ENCODE results near the gene RXRA. TPM values are rescaled to one million over a fixed set of nuclear protein-coding genes. Genes with fewer than 3 reads are reported as not detected.

The RXRA gene
- total and polyA plus RNA-seq, 7 experiments from 2014 or later = 0.31 to 59.5 (median 8.4) TPM

DNA sequence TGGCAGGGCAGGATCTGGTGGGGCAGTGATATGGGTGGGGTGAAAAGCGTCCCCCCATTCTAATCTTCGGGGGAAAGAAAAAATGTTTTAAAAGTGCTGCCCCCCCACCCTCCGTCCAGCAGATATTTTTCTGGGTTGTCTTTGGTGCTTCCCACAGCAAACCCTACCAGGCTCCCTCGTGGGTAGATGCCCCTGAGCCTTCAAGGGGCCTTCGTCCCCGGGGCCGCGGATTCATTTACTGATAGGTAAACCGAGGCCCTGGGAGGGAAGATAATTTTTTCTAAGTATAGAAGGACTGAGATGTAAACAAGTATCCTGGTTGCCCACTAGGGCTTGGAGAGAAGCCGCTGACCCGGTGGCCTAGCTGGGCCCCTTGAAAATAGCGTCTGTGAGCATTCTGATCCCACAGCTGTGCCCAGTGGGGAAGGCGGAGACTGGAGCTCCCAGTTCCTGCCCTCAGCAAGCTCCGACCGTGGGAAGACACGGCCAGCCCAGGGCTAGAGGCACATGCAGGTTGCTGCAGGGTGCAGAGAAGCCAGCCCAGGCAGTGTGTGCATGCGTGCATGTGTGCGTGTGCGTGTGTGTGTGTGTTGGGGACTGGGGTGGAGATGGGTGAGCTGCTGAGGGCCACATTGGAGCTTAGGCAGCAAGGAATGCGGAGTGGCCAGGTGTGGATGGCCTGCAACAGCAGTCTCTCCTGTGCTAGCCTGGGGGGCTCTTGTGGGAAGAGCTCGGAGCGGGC is 6.0 kb upstream of the RXRA start:
- Histone ChIP-seq H3K36me3 (ENCODE audit: control insufficient read depth in 2 of 3, insufficient read depth in 3 of 3, low read length in 3 of 3) (no peaks in the 10 kb centered on the region), H3K27me3 (ENCODE audit: control insufficient read depth in 2 of 2, insufficient read depth in 2 of 2, low read length in 2 of 2) (no peaks in the 10 kb centered on the region), H3K4me3 (ENCODE audit: low read length) (no peak overlapping the region), H3K27ac (ENCODE audit: low read depth, low read length) (no peak overlapping the region), H3K9me3 (ENCODE audit: control insufficient read depth in 2 of 3, low read length in 3 of 3) (no peaks in the 10 kb centered on the region), H3K4me1 (ENCODE audit: control insufficient read depth in 2 of 2, insufficient read depth in 2 of 2, low read length in 2 of 2) (no peaks in the 10 kb centered on the region)
- CTCF ChIA-PET = no interaction called here
- Mint-ChIP-seq H3K4me1 (peaks cover 0 to 10% (median 4%) of the 10 kb centered on the region in 7 donors), H3K36me3 (no peaks in the 10 kb centered on the region), H3K27ac (peak overlapping the region in 2 of 9 donors; percentile 26 to 79), H3K27me3 (peaks cover 0 to 26% (median 0%) of the 10 kb centered on the region in 5 donors), H3K4me3 (peak overlapping the region in 1 of 10 donors; percentile 17), H3K9me3 (no peaks in the 10 kb centered on the region)
- POLR2A ChIA-PET = no interaction called here
- intact Hi-C loops (cut with micrococcal nuclease) = no loop called here
- DNase-seq (no peak), ATAC-seq (no peak)

- CTCF ChIA-PET = no interaction called here
- peaks cover 0 to 10% (median 4%) of the 10 kb centered on the region in 7 donors for H3K4me1 Mint-ChIP-seq
- Histone ChIP-seq H3K9me3 (ENCODE audit: control insufficient read depth in 2 of 3, low read length in 3 of 3) (no peaks in the 10 kb centered on the region), H3K36me3 (ENCODE audit: control insufficient read depth in 2 of 3, insufficient read depth in 3 of 3, low read length in 3 of 3) (no peaks in the 10 kb centered on the region), H3K27me3 (ENCODE audit: control insufficient read depth in 2 of 2, insufficient read depth in 2 of 2, low read length in 2 of 2) (no peaks in the 10 kb centered on the region), H3K27ac (ENCODE audit: low read depth, low read length) (no peak overlapping the region), H3K4me3 (ENCODE audit: low read length) (no peak overlapping the region), H3K4me1 (ENCODE audit: control insufficient read depth in 2 of 2, insufficient read depth in 2 of 2, low read length in 2 of 2) (no peaks in the 10 kb centered on the region)
- no peaks in the 10 kb centered on the region for H3K9me3 Mint-ChIP-seq
- POLR2A ChIA-PET = interaction anchor here (0.7 kb wide), 1 partner anchor 23 kb away, joined by 3 read pairs; no protein-coding TSS in a partner anchor
- peak overlapping the region in 1 of 9 donors; percentile 51 for H3K27ac Mint-ChIP-seq
- intact Hi-C loops (cut with micrococcal nuclease) = no loop called here
- H3K36me3 Mint-ChIP-seq = no peaks in the 10 kb centered on the region
- ATAC-seq = no peak
- H3K27me3 Mint-ChIP-seq = peaks cover 0 to 29% (median 0%) of the 10 kb centered on the region in 5 donors
- H3K4me3 Mint-ChIP-seq = no peak overlapping the region
- no peak for DNase-seq
Measured at GRCh38 chr9:134320868-134321471, 5.3 kb upstream of the RXRA start.

GRCh38 chr9:134321531-134321930 is 4.7 kb upstream of the RXRA start:
- H3K4me1 Mint-ChIP-seq = peaks cover 0 to 10% (median 4%) of the 10 kb centered on the region in 7 donors
- no peak for DNase-seq

DNA sequence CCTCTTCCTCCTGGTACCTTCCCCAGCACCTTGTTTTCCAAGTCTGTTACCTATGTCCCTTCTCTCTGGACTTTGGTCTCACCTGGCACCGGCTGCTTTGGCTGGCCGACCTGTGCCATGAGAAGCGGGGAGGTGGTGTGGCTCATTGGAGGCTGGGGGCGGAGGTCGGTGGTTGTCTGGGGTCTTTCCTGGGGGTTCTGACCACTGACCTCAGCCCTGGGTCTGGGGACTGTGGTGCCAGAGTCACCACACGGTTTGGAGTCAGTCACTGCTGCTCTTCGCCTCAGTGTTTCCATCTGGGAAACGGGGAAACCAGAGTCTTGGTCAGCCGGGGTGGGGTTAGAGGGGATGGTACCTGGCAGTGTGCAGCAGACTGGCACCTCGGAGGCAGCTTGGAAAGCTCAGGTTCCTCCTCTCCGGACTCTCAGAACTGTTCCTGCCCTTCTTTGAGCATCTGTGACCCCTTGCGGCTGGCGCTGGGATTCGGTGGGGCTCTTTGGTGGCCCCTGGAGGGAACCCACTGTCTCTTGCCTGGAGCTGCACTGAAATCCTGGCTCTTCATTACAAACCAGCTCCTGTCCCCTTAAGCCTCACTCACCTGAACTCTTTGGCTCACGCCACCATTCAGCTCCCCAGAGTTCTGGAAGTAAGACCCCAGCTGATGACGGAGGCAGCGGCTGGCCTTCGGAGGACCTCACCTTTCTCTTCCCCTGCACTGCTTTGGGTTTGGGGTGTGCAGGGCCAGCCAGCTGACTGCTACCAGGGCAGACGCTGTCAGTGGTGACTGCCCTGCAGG is 4.1 kb upstream of the RXRA start:
- no peak for DNase-seq
- H3K4me1 ChIP-seq (ENCODE audit: control insufficient read depth in 2 of 2, insufficient read depth in 2 of 2, low read length in 2 of 2) = peaks cover 2% of the 10 kb centered on the region in 2 donors
- POLR2A ChIA-PET = no interaction called here
- CTCF ChIA-PET = no interaction called here
- no peaks in the 10 kb centered on the region for H3K9me3 Mint-ChIP-seq
- no peak overlapping the region for H3K4me3 ChIP-seq (ENCODE audit: low read length)
- H3K9me3 ChIP-seq (ENCODE audit: control insufficient read depth in 2 of 3, low read length in 3 of 3) = no peaks in the 10 kb centered on the region
- no peak overlapping the region for H3K27ac ChIP-seq (ENCODE audit: low read depth, low read length)
- peaks cover 0 to 7% (median 4%) of the 10 kb centered on the region in 7 donors for H3K4me1 Mint-ChIP-seq
- H3K4me3 Mint-ChIP-seq = no peak overlapping the region
- peak overlapping the region in 2 of 9 donors; percentile 34 to 38 for H3K27ac Mint-ChIP-seq
- peaks cover 0 to 30% (median 0%) of the 10 kb centered on the region in 5 donors for H3K27me3 Mint-ChIP-seq
- H3K27me3 ChIP-seq (ENCODE audit: control insufficient read depth in 2 of 2, insufficient read depth in 2 of 2, low read length in 2 of 2) = no peaks in the 10 kb centered on the region
- no peaks in the 10 kb centered on the region for H3K36me3 ChIP-seq (ENCODE audit: control insufficient read depth in 2 of 3, insufficient read depth in 3 of 3, low read length in 3 of 3)
- intact Hi-C loops (cut with micrococcal nuclease) = no loop called here
- no peak for ATAC-seq
- no peaks in the 10 kb centered on the region for H3K36me3 Mint-ChIP-seq

More at GRCh38 chr9:134321531-134321930, 4.7 kb upstream of the RXRA start:
- Mint-ChIP-seq H3K36me3 (no peaks in the 10 kb centered on the region), H3K27me3 (peaks cover 0 to 29% (median 0%) of the 10 kb centered on the region in 5 donors), H3K27ac (peak overlapping the region in 2 of 9 donors; percentile 38 to 56), H3K4me3 (no peak overlapping the region), H3K9me3 (no peaks in the 10 kb centered on the region)
- Histone ChIP-seq H3K4me3 (ENCODE audit: low read length) (no peak overlapping the region), H3K4me1 (ENCODE audit: control insufficient read depth in 2 of 2, insufficient read depth in 2 of 2, low read length in 2 of 2) (no peaks in the 10 kb centered on the region), H3K27me3 (ENCODE audit: control insufficient read depth in 2 of 2, insufficient read depth in 2 of 2, low read length in 2 of 2) (no peaks in the 10 kb centered on the region), H3K9me3 (ENCODE audit: control insufficient read depth in 2 of 3, low read length in 3 of 3) (no peaks in the 10 kb centered on the region), H3K27ac (ENCODE audit: low read depth, low read length) (no peak overlapping the region), H3K36me3 (ENCODE audit: control insufficient read depth in 2 of 3, insufficient read depth in 3 of 3, low read length in 3 of 3) (no peaks in the 10 kb centered on the region)
- no peak for ATAC-seq
- ChIA-PET CTCF (no interaction called here), POLR2A (interaction anchor here (0.7 kb wide), 1 partner anchor 22 kb away, joined by 3 read pairs; no protein-coding TSS in a partner anchor)
- intact Hi-C loops (cut with micrococcal nuclease) = no loop called here

GRCh38 chr9:134322781-134323241 is 3.4 kb upstream of the RXRA start:
- H3K36me3 ChIP-seq (ENCODE audit: control insufficient read depth in 2 of 3, insufficient read depth in 3 of 3, low read length in 3 of 3) = no peaks in the 10 kb centered on the region
- peak overlapping the region in 2 of 9 donors; percentile 34 to 44 for H3K27ac Mint-ChIP-seq
- no peak overlapping the region for H3K4me3 ChIP-seq (ENCODE audit: low read length)
- H3K27ac ChIP-seq (ENCODE audit: low read depth, low read length) = no peak overlapping the region
- ATAC-seq = no peak
- ChIA-PET CTCF (no interaction called here), POLR2A (no interaction called here)
- H3K9me3 Mint-ChIP-seq = no peaks in the 10 kb centered on the region
- H3K36me3 Mint-ChIP-seq = no peaks in the 10 kb centered on the region
- peak overlapping the region in 2 of 10 donors; percentile 75 to 81 for H3K4me3 Mint-ChIP-seq
- H3K27me3 Mint-ChIP-seq = peaks cover 0 to 37% (median 0%) of the 10 kb centered on the region in 5 donors
- H3K4me1 ChIP-seq (ENCODE audit: control insufficient read depth in 2 of 2, insufficient read depth in 2 of 2, low read length in 2 of 2) = peaks cover 4 to 8% of the 10 kb centered on the region in 2 donors
- H3K4me1 Mint-ChIP-seq = peaks cover 0 to 8% (median 7%) of the 10 kb centered on the region in 7 donors
- DNase-seq = no peak
- no peaks in the 10 kb centered on the region for H3K9me3 ChIP-seq (ENCODE audit: control insufficient read depth in 2 of 3, low read length in 3 of 3)
- no peaks in the 10 kb centered on the region for H3K27me3 ChIP-seq (ENCODE audit: control insufficient read depth in 2 of 2, insufficient read depth in 2 of 2, low read length in 2 of 2)
- intact Hi-C loops (cut with micrococcal nuclease) = no loop called here

DNA sequence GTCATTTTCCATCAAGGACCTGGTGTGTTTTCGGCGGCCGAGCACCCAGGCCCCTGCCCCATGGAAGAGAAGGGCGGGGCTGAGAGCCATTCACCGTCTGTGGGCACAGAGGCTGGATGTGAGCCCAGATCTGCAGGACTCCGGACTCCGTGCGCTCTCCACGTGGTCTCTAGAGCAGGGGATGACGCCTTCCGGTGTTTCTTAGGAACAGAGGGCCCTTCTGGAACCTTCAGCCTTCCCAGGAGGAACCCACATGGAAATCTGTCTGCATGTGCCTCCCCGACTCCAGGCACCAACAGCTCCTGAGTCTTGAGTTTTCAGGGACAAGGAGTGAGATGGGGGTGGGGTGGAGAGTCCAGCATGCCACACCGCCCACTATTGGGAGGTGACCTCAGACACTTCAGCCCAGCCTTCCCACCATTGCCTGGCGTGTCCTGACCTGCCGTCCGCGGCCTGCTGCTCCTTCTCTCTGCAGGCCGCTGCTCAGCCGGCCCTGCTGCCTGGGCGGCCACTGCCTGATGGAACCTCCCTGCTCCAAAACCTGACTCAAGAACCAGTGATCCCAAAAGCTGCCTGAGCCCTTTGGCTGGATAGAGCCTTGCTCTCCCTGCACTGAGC is 2.4 kb upstream of the RXRA start:
- POLR2A ChIA-PET = no interaction called here
- peak overlapping the region in 8 of 9 donors; percentile 2 to 79 (median 58) for H3K27ac Mint-ChIP-seq
- peaks cover 0 to 46% (median 0%) of the 10 kb centered on the region in 5 donors for H3K27me3 Mint-ChIP-seq
- H3K9me3 Mint-ChIP-seq = no peaks in the 10 kb centered on the region
- ATAC-seq (no peak), DNase-seq (no peak)
- intact Hi-C loops (cut with micrococcal nuclease) = loop anchor here in 1 of 2 donors (2.0 kb wide), 2 partner anchors 79 to 159 kb away; partner anchors contain the start of gene RNU6ATAC
- Histone ChIP-seq H3K4me1 (ENCODE audit: control insufficient read depth in 2 of 2, insufficient read depth in 2 of 2, low read length in 2 of 2) (peaks cover 4 to 10% of the 10 kb centered on the region in 2 donors), H3K4me3 (ENCODE audit: low read length) (no peak overlapping the region), H3K36me3 (ENCODE audit: control insufficient read depth in 2 of 3, insufficient read depth in 3 of 3, low read length in 3 of 3) (no peaks in the 10 kb centered on the region), H3K9me3 (ENCODE audit: control insufficient read depth in 2 of 3, low read length in 3 of 3) (no peaks in the 10 kb centered on the region), H3K27me3 (ENCODE audit: control insufficient read depth in 2 of 2, insufficient read depth in 2 of 2, low read length in 2 of 2) (no peaks in the 10 kb centered on the region), H3K27ac (ENCODE audit: low read depth, low read length) (no peak overlapping the region)
- peak overlapping the region in 8 of 10 donors; percentile 62 to 86 (median 75) for H3K4me3 Mint-ChIP-seq
- peaks cover 0 to 12% (median 7%) of the 10 kb centered on the region in 7 donors for H3K4me1 Mint-ChIP-seq
- H3K36me3 Mint-ChIP-seq = no peaks in the 10 kb centered on the region
- CTCF ChIA-PET = no interaction called here
